Tibial artery (tissue), 4 donors: ENCODE measurements around the gene GIMAP8.
"Not testable (repeated sequence)": the region's sequence is repeated elsewhere in the genome, so short reads cannot be mapped to it uniquely, and the experiment has no call there.

Experiments
- DNase-seq, 2 donors: peaks; one replicate each; pipeline ENCODE4 v3.0.0-alpha.2; 2019
- H3K27ac ChIP-seq, 2 donors: fragments of 200-600 bp; sonication (generic) in 1 of 2; 1 replicate in 1 of 2; 2 replicates in 1 of 2; pipeline ENCODE4 v1.5.1; 2018 to 2019; ENCODE audit warnings: mild to moderate bottlenecking in 1 of 2
- H3K27me3 ChIP-seq, 2 donors: fragments of 200-600 bp; sonication (generic) in 1 of 2; one replicate each; pipeline versions ENCODE4 v1.5.1 to v1.6.0; 2016 to 2019
- H3K36me3 ChIP-seq, 3 donors: fragments of 200-600 bp; sonication (generic) in 2 of 3; one replicate each; pipeline ENCODE4 v1.5.1; 2016 to 2019; ENCODE audit warnings: mild to moderate bottlenecking in 2 of 3
- H3K4me1 ChIP-seq, 4 donors: fragments of 200-600 bp; sonication (generic) in 2 of 4; 1 replicate in 3 of 4; 2 replicates in 1 of 4; pipeline ENCODE4 v1.5.1; 2016 to 2019
- H3K4me3 ChIP-seq, 2 donors: fragments of 200-600 bp; sonication (generic) in 1 of 2; 1 replicate in 1 of 2; 2 replicates in 1 of 2; pipeline ENCODE4 v1.5.1; 2018 to 2019; ENCODE audit warnings: mild to moderate bottlenecking in 2 of 2
- H3K9me3 ChIP-seq, 3 donors: fragments of 200-600 bp; sonication (generic) in 1 of 3; one replicate each; pipeline ENCODE4 v1.5.1; 2016 to 2019
- intact Hi-C: fragments of 100-400 bp; cut with DNase I; formaldehyde crosslinking; loops from one replicate; pipeline ENCODE4 v1.15.0; 2023; ENCODE audit warnings: low total_unique reads
- TF ChIP-seq, protein P1 (sequence below), 2 experiments: fragments of 200-600 bp in 1 of 2; fragments of 450-650 bp in 1 of 2; IDR thresholded peaks; one replicate each; pipeline ENCODE4 v1.5.1; 2017 to 2019; ENCODE audit warnings: antibody characterized with exemption in 2 of 2, mild to moderate bottlenecking in 1 of 2, moderate library complexity in 1 of 2

Gene GIMAP8

DNA sequence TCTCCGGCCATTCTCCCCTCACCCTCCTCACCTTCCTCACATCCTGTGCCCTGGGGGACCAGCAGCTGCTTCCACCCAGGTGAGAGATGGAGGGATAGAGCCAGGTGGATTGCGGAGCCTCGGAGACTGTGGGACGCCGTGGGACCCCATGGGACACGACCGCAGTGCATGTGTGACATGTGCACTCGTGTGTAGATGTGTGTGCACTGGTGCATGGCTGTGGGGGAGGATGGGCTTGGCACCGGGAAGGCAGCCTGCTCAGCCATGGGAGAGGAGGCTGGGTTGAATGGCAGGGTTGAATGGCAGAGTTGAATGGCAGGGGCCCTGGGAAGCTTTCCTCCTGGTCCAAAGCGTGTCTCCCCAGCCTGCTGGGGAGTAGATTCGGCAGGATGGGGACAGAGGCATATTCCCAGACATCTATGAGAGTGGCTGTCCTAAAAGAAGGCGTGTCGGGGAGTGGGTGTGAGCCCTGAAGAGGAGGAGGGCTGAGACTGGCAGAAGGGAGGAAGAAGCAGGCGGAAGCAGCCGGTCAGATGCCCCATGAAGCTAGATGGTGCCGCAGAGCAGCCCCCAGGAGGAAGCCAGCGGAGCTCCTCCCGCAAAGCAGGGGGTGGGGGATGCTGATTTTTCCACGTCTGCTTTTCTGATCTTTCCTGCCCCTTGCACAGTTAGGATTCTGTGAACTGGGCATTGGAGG is 815 bp downstream of the GIMAP8 start:
- H3K4me1 ChIP-seq: peaks cover 0 to 4% (median 0%) of the 10 kb centered on the region in 4 donors
- TF ChIP-seq, protein P1, sequence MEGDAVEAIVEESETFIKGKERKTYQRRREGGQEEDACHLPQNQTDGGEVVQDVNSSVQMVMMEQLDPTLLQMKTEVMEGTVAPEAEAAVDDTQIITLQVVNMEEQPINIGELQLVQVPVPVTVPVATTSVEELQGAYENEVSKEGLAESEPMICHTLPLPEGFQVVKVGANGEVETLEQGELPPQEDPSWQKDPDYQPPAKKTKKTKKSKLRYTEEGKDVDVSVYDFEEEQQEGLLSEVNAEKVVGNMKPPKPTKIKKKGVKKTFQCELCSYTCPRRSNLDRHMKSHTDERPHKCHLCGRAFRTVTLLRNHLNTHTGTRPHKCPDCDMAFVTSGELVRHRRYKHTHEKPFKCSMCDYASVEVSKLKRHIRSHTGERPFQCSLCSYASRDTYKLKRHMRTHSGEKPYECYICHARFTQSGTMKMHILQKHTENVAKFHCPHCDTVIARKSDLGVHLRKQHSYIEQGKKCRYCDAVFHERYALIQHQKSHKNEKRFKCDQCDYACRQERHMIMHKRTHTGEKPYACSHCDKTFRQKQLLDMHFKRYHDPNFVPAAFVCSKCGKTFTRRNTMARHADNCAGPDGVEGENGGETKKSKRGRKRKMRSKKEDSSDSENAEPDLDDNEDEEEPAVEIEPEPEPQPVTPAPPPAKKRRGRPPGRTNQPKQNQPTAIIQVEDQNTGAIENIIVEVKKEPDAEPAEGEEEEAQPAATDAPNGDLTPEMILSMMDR (IDR thresholded peaks at IDR 0.05): no peak
- H3K9me3 ChIP-seq: no peaks in the 10 kb centered on the region
- H3K4me3 ChIP-seq: peak overlapping the region; percentile 41 to 42
- DNase-seq: peak; percentile 66 to 75
- peaks cover 0 to 24% of the 10 kb centered on the region in 2 donors for H3K27me3 ChIP-seq
- H3K36me3 ChIP-seq: no peaks in the 10 kb centered on the region
- peak overlapping the region in 1 of 2 donors; percentile 17 for H3K27ac ChIP-seq
- intact Hi-C loops: no loop called here

DNA sequence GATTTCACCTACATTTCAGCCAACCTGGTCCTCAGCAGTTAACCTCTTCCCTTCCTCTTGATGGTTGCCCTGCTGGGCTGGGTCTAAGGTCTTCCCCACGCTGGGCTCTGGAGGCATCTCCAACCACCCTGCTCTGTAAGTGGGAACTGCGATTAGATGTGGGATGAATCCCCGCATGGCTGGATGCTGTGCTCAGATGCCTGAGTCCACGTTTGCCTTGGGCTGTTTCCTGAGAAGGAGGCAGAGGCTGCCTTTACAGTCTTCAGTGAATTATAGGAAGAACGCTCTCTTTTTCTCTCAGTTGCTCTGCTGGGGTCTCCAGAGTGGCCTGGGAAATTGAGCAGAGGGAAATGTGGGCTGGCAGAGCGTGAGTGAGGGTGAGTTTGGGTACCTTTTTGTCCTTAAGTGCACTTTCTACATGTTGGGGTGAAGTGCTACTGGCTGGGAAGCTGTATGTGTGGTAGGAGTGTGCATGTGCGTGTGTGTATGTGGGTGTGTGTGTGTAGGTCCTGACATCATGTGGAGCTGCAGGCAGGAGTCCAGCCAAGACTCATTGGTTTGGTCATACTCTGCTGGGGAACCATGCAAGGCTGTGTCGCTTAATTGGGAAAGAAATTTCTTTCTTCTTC is 1.5 kb downstream of the GIMAP8 start:
- TF ChIP-seq, protein P1 (IDR thresholded peaks at IDR 0.05): no peak
- peak in 1 of 2 donors; percentile 49 for DNase-seq

DNA sequence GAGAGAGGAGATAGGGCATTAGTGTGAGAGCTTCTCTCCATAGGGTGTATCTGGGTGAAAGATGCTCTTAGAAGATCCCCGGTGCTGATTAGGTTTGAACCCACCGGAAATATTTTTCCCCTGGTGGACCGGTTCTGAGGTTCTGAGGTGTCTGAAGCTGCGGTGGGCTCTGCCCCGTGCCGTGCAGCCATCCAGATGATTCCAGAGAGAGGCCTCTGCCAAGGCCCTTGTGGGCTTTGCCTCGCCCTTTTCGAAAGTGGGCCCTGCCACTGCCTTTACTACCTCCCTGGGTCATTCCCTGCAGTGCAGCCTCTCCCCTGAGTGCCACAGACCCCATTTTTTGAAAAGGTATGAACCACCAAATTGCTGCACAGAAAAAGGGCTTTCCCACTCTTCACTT is 2.8 kb downstream of the GIMAP8 start:
- Histone ChIP-seq H3K4me3 (peak overlapping the region; percentile 10 to 41), H3K9me3 (peaks cover 0 to 5% (median 0%) of the 10 kb centered on the region in 3 donors), H3K27me3 (peaks cover 0 to 24% of the 10 kb centered on the region in 2 donors), H3K36me3 (no peaks in the 10 kb centered on the region), H3K4me1 (no peaks in the 10 kb centered on the region), H3K27ac (no peak overlapping the region)
- TF ChIP-seq, protein P1 (IDR thresholded peaks at IDR 0.05): no peak
- intact Hi-C loops: no loop called here
- no peak for DNase-seq

More for the DNA sequence above, 1.5 kb downstream of the GIMAP8 start:
- Histone ChIP-seq H3K36me3 (no peaks in the 10 kb centered on the region), H3K9me3 (peaks cover 0 to under 1% (median 0%) of the 10 kb centered on the region in 3 donors), H3K4me3 (peak overlapping the region; percentile 41 to 42), H3K27ac (no peak overlapping the region), H3K4me1 (peaks cover 0 to under 1% (median 0%) of the 10 kb centered on the region in 4 donors), H3K27me3 (peaks cover 0 to 24% of the 10 kb centered on the region in 2 donors)
- intact Hi-C loops: no loop called here

DNA sequence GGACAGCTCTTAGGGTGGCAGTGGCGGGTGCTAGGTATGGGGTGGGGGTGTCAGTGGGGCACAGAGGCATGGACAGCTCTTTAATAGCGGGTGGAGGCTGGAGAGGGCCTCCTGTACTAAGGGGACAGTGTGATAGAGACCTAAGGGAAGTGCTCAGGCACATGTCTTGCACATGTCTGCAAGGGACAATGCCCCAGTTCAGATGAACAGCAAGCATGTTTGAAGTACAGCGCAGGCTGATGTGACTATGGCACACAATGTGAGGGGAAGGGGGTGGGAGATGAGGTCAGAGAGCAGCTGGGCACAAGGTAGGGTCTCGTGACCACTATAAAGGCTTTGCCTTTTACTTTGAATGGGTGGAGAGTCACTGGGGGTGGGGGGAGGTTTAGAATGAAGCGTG is 3.5 kb downstream of the GIMAP8 start:
- intact Hi-C loops: no loop called here
- H3K27ac ChIP-seq: no peak overlapping the region
- H3K4me1 ChIP-seq: no peaks in the 10 kb centered on the region
- H3K36me3 ChIP-seq: no peaks in the 10 kb centered on the region
- peaks cover 0 to 5% (median 0%) of the 10 kb centered on the region in 3 donors for H3K9me3 ChIP-seq
- TF ChIP-seq, protein P1 (IDR thresholded peaks at IDR 0.05): no peak
- no peak for DNase-seq
- H3K4me3 ChIP-seq: no peak overlapping the region
- peaks cover 0 to 20% of the 10 kb centered on the region in 2 donors for H3K27me3 ChIP-seq

DNA sequence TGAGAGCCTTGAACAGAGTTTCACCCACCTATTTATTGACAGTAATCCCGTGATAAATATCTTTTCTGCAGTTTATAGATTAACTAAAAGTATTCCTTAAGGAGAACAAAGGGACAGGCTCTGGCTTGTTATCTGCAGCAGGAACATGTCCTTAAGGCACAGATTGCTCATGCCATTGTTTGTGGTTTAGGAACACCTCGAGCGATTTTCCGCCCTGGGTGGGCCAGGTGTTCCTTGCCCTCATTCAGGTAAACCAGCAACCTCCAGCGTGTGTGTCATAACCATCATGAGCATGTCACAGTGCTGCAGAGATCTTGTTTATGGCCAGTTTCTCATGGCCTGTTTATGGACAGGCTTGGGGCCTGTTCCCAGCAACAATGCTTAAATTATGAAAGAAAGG is 6.6 kb downstream of the GIMAP8 start:
- H3K4me1 ChIP-seq, DNase-seq, H3K27ac ChIP-seq, intact Hi-C loops, H3K4me3 ChIP-seq, H3K27me3 ChIP-seq, H3K36me3 ChIP-seq: not testable (repeated sequence)
- H3K9me3 ChIP-seq: peaks cover 0 to 13% (median 5%) of the 10 kb centered on the region in 3 donors

DNA sequence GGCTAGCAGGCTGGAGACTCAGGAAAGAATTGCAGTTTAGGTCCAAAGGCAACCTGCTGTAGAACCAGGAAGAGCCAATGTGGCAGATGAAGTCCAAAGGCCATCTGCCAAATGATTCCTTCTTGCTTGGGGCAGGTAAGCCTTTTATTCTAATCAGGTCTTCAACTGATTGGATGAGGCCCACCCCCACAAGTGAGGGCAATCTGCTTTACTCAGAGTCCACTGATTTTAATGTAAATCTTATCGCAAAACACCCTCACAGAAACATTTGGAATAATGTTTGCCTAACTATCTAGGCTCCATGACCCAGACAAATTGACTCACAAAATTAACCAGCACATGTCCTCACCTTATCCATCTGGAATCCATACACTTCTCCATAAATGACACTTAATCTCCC is 7.8 kb downstream of the GIMAP8 start:
- Histone ChIP-seq H3K4me1 (no peaks in the 10 kb centered on the region), H3K27me3 (no peaks in the 10 kb centered on the region), H3K9me3 (peaks cover 0 to 21% (median 5%) of the 10 kb centered on the region in 3 donors), H3K27ac (no peak overlapping the region), H3K36me3 (no peaks in the 10 kb centered on the region), H3K4me3 (no peak overlapping the region)
- TF ChIP-seq, protein P1 (IDR thresholded peaks at IDR 0.05): no peak
- no peak for DNase-seq
- intact Hi-C loops: no loop called here
